ENCODE data around the gene NUDT21. TPM values are rescaled to one million over a fixed set of nuclear protein-coding genes. Genes with fewer than 3 reads are reported as not detected.

The NUDT21 gene
- polyA plus RNA-seq, 1 of the 3 experiments (the other 2 are of a cell fraction), result 42.2 TPM

- Histone ChIP-seq H3K4me2 (no peak overlapping the region), H3K36me3 (replicated peaks in 1 of 2; ENCODE audit: control insufficient read depth in 1 of 2, insufficient read depth in 2 of 2, low read length in 1 of 2) (peaks cover 59 to 65% of the 10 kb centered on the region in 2 experiments), H2AFZ (ENCODE audit: low read depth) (no peak overlapping the region), H3K27ac (ENCODE audit: low read depth in 2 of 2, low read length in 1 of 2) (no peak overlapping the region), H3K9me3 (no peaks in the 10 kb centered on the region), H3K27me3 (ENCODE audit: insufficient read depth) (no peaks in the 10 kb centered on the region), H3K4me1 (ENCODE audit: control insufficient read depth in 1 of 2, insufficient read depth in 2 of 2, low read depth in 1 of 2, low read length in 1 of 2) (no peaks in the 10 kb centered on the region; a peak in 2 of 4 replicates), H3F3A (replicated peaks; ENCODE audit: insufficient read depth) (peaks cover 10% of the 10 kb centered on the region), H3K9ac (no peak overlapping the region), H3K9me2 (no peaks in the 10 kb centered on the region), H4K20me1 (ENCODE audit: insufficient read depth) (no peaks in the 10 kb centered on the region), H3K4me3 (ENCODE audit: low read depth in 2 of 2, low read length in 1 of 2) (no peak overlapping the region), H3K79me2 (ENCODE audit: insufficient read depth) (0 out of 2 replicates have a peak, but pooled peaks cover 4% of the 10 kb centered on the region)
- no peak for DNase-seq
- no peak for TF ChIP-seq FOXJ3 (CRISPR knock-in tag; IDR thresholded peaks at IDR 0.05)
- no peak for TF ChIP-seq RXRA (IDR thresholded peaks at IDR 0.05; ENCODE audit: borderline replicate concordance, low read depth)
- TF ChIP-seq RAD21 (IDR thresholded peaks at IDR 0.05; ENCODE audit: low read length), result no peak
- TF ChIP-seq EZH2phosphoT487 (IDR thresholded peaks at IDR 0.05; ENCODE audit: borderline replicate concordance, low read depth), result no peak
- no peak for TF ChIP-seq ELF1 (IDR thresholded peaks at IDR 0.05)
- no peak for TF ChIP-seq RCOR1 (IDR thresholded peaks at IDR 0.05; ENCODE audit: low read length)
- no peak for TF ChIP-seq EP300 (IDR thresholded peaks at IDR 0.05; ENCODE audit: borderline replicate concordance in 1 of 2, low read depth in 1 of 2, low read length in 1 of 2)
- no peak for TF ChIP-seq MXI1 (IDR thresholded peaks at IDR 0.05; ENCODE audit: low read depth, low read length)
- no peak for TF ChIP-seq ZBTB33 (IDR thresholded peaks at IDR 0.05; ENCODE audit: borderline replicate concordance, low read depth)
- no peak for TF ChIP-seq MAX (IDR thresholded peaks at IDR 0.05; ENCODE audit: low read depth)
- no peak for TF ChIP-seq PBX3 (IDR thresholded peaks at IDR 0.05)
- no peak for TF ChIP-seq REST (IDR thresholded peaks at IDR 0.05; ENCODE audit: low read depth, low read length)
- no peak for TF ChIP-seq NFIC (IDR thresholded peaks at IDR 0.05; ENCODE audit: borderline replicate concordance)
- no peak for TF ChIP-seq USF1 (IDR thresholded peaks at IDR 0.05; ENCODE audit: borderline replicate concordance, low read depth)
- no peak for TF ChIP-seq MEF2A (IDR thresholded peaks at IDR 0.05; ENCODE audit: borderline replicate concordance, low read depth)
- TF ChIP-seq TAF1 (IDR thresholded peaks at IDR 0.05; ENCODE audit: borderline replicate concordance, low read depth, low read length), result no peak
- TF ChIP-seq FOSL2 (IDR thresholded peaks at IDR 0.05; ENCODE audit: borderline replicate concordance, low read depth), result no peak
- TF ChIP-seq CTCF (IDR thresholded peaks at IDR 0.05), result no peak
- no peak for TF ChIP-seq GATA2 (CRISPR knock-in tag; IDR thresholded peaks at IDR 0.05)
- no peak for TF ChIP-seq CHD2 (IDR thresholded peaks at IDR 0.05; ENCODE audit: low read length, partially characterized antibody)
- CTCF ChIA-PET, result interaction anchor here (0.8 kb wide), 1 partner anchor 219 kb away, joined by 3 read pairs; no protein-coding TSS in a partner anchor
- POLR2A ChIA-PET, result interaction anchor here (0.6 kb wide), 1 partner anchor 538 kb away, joined by 3 read pairs; no protein-coding TSS in a partner anchor
Observed at GRCh38 chr16:56483394-56483793, 32.3 kb upstream of the NUDT21 start.
